Activated CD8-positive, alpha-beta memory T cell treated with anti-CD3 and anti-CD28 coated beads, Interleukin-2, amount 50 U/mL, for 1 hour (primary cell): ENCODE results near the gene CTDP1.
A peak's percentile ranks its signal among the peaks of the same experiment; 100 is the strongest.

Experiments used
- DNase-seq: peaks from one replicate; pipeline ENCODE4 v3.0.0-alpha.2; 2020; ENCODE audit errors: extremely low read depth

The CTDP1 gene

GRCh38 chr18:79644666-79645057, 34.9 kb upstream of the CTDP1 start:
- no peak for DNase-seq

GRCh38 chr18:79645291-79645983, 34.2 kb upstream of the CTDP1 start:
- no peak for DNase-seq

- no peak for DNase-seq
These were observed 32.3 kb upstream of the CTDP1 start for GRCh38 chr18:79647307-79647706.

GRCh38 chr18:79650959-79651358, 28.6 kb upstream of the CTDP1 start:
- DNase-seq, result no peak

GRCh38 chr18:79657342-79657996, 22.1 kb upstream of the CTDP1 start:
- DNase-seq, result no peak

GRCh38 chr18:79658366-79658765, 21.2 kb upstream of the CTDP1 start:
- no peak for DNase-seq

- DNase-seq, result no peak
These were observed 19.9 kb upstream of the CTDP1 start for GRCh38 chr18:79659733-79660132.

GRCh38 chr18:79662034-79662433, 17.6 kb upstream of the CTDP1 start:
- no peak for DNase-seq

- DNase-seq, result no peak
These were observed 17.2 kb upstream of the CTDP1 start for GRCh38 chr18:79662439-79662838.

GRCh38 chr18:79664525-79665125, 15.0 kb upstream of the CTDP1 start:
- no peak for DNase-seq

- DNase-seq, result no peak
These were observed 11.4 kb upstream of the CTDP1 start for GRCh38 chr18:79668203-79668602.

- DNase-seq, result no peak
These were observed 6.9 kb upstream of the CTDP1 start for GRCh38 chr18:79672490-79673276.

GRCh38 chr18:79677221-79677620, 2.4 kb upstream of the CTDP1 start:
- no peak for DNase-seq

GRCh38 chr18:79677840-79678239, 1.8 kb upstream of the CTDP1 start:
- DNase-seq, result no peak

- peak; percentile 91 for DNase-seq
These were observed 695 bp upstream of the CTDP1 start for GRCh38 chr18:79678665-79679551.

- DNase-seq, result no peak
These were observed 687 bp downstream of the CTDP1 start for GRCh38 chr18:79680100-79680879.

GRCh38 chr18:79680891-79681339, 1.3 kb downstream of the CTDP1 start:
- DNase-seq, result no peak

- no peak for DNase-seq
These were observed 2.1 kb downstream of the CTDP1 start for GRCh38 chr18:79681484-79682387.

GRCh38 chr18:79682481-79682880, 2.9 kb downstream of the CTDP1 start:
- no peak for DNase-seq
